Superior temporal gyrus (tissue), 1 donor: ENCODE results near the gene ADAMTS2.

Experiments
- DNase-seq: peaks from one replicate; pipeline ENCODE4 v3.0.0-alpha.2; 2016; ENCODE audit errors: extremely low spot score

Gene ADAMTS2

DNA sequence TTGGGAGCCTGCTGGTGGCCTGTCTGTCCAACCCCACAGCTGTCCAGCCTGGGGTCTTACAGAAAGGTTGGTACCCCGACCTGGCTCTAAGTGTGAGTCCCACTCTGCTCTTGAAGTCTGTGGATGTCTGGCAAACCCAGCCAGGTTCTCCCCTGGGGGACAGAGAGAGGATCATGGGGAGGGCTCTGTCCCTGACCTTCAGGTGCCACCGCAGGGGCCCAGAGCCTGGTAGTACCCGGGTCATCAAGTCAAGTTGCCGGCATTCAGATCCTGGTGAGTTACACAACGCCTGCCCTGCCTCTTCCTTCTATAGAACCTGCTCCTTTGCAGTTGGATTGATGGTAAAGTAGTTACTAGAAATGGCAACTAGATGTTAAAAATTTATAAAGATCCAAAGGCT, 66.7 kb downstream of the ADAMTS2 start:
- DNase-seq, result no peak

DNA sequence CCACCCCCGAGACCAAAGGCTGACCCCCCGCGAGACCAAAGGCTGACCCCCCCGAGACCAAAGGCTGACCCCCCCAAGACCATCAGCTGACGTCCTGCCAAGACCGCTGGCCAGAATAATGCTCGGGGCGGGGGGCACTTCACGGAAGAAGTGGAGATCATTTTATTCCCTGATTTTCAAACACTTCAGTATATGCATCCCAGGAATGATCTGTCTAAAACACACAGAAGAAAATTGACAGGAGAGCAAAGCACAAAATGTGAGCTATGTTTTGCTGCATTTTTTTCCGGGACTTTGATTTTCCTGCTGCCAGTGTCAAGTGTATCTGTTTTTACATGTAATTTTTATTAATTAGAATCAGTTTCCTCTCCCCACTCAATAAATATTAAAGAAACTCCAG, 67.1 kb downstream of the ADAMTS2 start:
- DNase-seq, result no peak

- DNase-seq, result no peak
Measured at GRCh38 chr5:179276838-179277395, 68.3 kb downstream of the ADAMTS2 start.

DNA sequence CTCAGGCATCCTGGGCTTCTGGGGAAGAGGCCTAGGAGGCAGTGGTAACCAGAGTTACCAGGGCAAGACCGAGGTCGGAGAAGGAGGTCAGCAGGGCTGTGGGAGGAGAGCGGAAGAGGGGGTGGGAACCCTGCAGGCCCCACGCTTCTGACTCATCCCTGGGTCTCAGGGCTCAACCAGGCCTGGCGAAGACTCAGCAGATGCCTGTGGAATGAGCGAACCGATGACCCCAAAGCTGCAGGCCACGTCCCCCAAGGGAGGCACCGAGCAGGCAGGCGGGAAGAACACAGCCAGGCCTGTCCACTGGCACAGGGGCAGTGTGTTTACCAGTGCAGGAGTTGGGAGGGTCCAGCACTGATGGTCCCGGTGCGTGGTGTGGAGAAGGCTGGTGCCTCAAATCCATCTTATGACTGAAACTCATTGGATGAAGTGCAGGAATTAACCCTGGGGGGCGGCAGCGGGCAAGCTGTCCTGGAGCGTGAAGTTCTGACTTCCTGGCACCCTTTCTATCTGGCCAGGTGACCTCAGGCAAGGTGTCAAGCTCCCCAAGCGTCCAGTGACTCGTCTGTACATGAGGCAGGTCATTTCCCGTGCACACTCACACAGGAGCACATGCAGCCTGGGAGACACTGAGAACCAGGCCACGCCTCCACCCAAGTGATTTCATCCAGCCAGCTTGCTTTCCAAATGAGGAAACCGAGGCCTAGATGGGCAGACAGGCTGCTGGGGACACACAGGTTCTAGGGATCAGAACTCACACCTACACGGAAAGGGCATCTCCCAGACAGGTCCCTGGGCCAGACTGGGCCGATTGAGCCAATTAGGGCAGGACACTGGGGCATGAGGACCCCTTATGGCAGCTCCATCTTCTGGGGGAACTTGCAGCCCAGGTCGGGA, 69.1 kb downstream of the ADAMTS2 start:
- DNase-seq, result no peak

DNA sequence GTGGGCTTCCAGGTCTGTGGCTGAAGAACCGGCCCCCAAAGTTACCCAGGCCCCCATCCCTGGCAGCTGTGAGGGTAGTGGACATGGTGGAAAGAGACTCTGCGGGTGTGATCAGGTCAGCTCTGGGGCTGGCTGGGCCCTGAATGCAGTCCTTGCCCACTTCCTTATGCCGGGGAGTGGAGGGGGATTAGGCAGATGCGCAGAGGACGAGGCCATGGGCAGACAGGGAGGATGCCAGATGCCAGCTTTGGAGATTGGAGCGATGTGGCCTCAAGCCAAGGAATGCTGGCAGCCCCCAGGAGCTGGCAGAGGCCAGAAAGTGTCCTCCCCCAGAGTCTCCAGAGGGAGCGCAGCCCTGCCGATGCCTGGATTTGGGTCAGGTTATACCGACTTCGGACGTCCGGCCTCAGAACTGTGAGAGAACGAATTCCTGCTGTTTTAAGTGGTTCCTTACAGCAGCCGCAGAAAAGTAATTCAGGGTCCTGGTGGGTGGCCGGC, 69.8 kb downstream of the ADAMTS2 start:
- no peak for DNase-seq

- DNase-seq, result no peak
Measured at GRCh38 chr5:179274321-179275315, 70.6 kb downstream of the ADAMTS2 start.

DNA sequence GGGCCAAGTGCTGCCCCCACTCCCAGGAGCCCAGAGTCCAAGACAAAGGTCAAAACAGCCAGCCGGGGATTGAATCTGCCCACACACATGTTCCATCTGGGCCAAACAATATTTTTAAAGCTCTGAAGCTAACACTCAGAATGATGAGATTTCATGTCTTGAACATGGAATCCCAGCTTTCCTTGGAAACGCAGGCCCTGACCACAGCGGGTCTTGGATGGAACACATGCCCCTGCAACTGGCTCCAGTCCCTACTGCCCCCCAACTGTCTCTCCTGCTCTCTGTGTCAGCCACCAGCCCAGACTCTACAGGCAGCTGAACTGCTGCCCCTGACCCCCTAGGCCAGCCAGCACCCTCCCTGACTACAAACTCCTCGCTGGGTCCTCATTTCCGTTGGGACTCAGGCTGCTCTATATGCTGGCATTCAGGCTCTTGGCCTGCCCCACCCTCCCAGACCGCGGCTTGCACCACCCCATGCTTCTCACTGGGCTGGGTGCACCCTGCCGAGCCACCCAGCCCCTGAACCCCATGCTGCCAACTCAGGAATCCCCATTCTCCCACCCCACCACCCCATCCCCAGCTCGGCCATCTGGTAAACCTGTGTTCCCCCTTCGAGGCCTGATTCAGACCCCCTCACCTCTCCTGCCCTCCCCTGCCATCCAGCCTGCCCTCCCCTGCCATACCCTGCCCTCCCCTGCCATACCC, 71.7 kb downstream of the ADAMTS2 start:
- no peak for DNase-seq

DNA sequence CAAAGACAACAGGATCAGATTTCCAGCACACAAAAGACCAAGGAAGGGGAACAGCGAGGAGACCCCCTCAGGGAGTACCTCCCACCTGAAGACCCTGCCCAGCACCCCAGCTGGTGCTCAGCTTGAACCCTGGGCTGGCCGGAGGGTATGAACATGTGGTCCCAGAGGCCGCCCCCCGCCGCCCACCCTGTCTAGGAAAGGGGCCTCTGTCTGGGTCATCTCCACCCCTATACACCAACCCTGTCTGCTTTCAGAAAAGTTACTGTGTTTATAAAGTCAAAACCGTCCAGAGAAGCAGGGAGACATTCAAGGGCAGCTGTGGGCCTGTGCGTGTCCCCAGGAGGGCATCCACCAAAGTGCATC, 72.2 kb downstream of the ADAMTS2 start:
- no peak for DNase-seq

DNA sequence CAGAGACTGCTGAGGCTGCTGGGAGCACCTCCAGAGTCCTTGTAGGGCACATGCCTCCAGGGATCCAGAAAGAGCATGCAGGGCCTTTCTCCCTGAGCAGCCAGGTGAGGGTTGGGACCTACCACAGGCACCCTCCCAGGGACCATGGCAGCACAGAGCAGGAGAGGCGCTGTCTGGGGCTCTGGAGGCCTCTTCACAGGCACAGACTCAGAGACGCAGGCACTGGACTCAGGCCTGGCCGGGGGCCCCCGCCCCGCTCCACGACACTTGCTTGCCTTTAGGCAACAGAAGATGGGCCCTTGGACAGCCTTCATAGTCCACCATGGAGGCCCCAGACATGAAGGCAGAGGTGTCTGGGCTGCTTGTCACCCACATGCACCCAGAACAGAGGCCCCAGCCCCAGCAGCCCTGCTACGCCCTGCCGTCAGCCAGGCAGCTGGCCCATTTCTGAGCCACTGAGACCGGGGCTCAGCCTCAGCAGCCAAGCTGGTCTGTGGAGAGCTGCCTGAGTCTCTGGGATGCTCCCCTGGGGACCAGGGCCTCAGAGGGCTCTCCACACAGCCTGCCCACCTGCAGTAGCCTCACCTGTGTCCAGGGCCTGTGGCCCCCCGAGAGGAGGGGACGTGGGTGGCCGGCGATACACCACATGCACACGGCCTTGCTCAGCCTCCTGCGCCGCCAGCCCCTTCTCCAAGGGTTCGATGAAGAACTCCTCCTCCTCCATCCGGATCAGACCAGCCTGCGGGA, 72.8 kb downstream of the ADAMTS2 start:
- no peak for DNase-seq

GRCh38 chr5:179271821-179272325, 73.4 kb downstream of the ADAMTS2 start:
- DNase-seq, result no peak

DNA sequence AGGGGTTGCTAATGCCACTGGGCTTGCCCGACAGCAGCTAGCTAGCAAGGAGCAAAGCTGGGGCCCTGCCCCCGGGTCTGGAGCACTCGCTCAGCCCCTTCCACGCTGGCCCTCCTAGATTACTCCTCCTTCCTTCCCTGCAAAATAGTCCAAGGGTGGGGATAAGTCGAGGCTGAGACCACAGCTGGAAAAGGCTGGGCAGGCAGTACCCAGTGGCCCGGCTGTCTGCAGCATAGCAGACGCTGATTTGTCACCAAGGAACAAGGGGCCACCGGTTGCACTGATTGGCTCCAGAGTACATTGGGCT, 73.9 kb downstream of the ADAMTS2 start:
- DNase-seq, result no peak

DNA sequence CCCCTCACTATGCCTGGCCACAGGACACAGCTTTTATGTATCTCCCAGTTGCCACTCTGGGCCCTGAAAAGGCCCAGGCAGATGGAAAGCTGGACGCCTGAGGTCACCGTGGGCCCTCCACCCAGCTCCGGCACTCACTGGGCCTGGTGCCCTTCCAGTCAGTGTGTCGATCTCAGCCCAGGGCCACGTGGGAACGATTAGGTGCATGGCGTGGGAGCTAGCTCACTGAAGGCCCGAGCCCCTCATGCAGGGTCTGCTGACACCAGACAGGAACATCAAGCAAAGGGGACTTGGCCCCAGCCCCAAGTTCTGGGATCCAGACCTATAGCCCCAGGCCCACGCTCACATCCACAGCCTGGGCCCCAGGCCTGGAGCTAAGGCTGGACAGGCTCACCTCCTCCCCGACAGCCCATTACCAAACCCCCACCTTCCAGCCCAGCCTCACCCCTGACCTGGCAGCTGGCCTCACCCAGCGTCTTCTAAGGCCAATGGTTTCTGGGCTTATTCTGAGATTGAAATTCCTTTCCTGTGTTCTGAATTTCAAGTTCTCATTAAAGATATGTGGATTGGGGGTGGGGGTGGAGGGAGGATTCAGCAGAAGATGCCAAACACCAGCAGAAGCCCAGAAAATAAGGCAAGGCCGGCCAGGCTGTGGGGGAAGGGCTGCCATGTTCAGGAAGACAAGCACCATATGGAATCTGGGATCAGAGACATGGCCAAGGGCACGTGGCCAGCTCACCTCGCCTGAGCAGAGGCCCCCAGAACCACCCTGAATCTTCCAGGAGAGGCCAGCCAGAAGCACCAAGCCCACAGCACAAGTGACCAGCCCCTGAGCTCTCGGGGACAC, 74.5 kb downstream of the ADAMTS2 start:
- no peak for DNase-seq

DNA sequence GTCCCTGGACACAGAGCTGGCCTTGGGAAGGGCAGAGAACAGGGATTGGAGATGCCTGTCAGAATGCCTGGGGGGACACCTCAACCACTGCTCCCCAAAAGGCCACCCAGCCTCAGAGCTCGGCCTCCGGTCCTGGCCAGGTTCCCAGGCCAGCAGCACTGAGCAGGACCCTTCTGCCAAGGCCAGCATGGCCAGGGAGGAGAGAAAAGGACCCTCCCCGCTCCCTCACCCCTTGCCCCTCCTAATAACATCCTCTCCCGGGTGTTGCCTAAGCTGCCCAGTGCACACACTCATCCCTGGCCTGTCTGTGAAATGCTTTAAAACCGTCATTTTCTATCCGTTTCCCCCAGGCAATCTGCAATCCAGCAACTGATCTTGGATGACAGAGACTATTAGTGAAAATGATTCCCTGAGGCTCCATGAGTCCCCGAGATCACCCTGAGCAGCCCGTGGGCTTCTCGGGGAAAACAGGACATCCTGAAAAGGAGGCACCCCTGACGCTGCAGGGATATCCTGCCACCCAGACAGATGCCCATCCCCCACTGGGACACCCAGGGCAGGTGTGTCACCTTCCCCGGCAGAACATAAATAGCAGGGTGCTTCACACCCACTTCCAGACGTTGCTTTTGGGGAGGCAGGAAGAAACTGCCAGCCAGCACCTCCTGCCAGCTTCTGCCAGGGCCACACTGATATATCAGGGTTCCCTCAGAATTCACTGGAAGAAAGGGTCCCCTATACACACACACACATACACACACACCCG, 75.3 kb downstream of the ADAMTS2 start:
- no peak for DNase-seq

DNA sequence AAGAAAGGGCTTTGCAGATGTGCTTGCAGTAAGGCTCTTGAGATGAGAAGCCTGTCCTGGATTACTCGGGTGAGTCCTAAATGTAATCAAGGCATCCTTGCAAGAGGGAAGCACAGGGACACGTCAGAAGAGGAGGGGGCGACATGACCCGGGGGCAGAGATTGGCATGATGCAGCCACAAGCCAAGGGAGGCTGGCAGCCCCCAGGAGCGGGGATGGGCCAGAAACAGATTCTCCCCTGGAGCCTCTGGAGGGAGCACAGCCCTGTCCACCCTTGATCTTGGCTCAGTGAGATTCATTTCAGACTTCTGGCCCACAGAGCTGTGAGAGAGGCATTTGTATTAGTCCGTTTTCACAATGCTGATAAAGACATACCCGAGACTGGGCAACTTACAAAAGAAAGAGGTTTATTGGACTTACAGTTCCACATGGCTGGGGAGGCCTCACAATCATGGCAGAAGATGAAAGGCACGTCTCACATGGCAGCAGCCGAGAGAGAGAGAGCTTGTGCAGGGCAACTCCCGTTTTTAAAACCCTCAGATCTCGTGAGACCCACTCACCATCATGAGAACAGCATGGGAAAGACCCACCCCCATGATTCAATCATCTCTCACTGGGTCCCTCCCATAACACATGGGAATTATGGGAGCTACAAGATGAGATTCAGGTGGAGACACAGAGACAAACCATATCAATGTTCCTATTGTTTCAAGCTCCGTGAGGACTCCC, 76.1 kb downstream of the ADAMTS2 start:
- no peak for DNase-seq

DNA sequence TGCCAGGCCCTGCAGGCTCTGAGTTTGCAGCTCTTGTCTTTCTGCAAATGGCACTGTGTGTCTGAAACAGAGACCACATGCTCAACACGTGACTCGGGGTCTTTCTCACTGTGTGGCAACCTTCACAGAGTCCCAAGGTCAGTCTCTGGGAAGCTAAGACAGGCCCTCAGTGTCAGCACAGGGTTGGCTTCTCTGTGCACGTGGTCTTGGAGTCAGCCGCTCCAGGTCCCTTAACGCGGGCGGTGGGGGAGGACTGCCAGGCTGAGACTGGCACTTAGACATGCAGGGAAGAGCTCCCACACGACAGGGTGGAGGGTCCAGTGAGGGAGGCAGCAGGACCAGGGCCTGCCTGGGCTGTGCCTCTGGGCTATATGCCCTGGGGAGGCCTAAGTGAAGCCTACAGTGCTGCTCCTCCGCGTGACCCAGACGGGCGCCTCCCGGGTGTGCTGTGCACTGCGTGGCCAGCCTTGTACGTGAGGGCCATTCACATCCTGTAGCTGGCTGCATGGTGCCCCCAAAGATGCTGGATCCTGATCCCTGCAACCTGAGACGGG, 76.8 kb downstream of the ADAMTS2 start:
- no peak for DNase-seq

- DNase-seq, result no peak
Measured at GRCh38 chr5:179267671-179268083, 77.6 kb downstream of the ADAMTS2 start.

GRCh38 chr5:179267071-179267670, 78.1 kb downstream of the ADAMTS2 start:
- DNase-seq, result no peak
